Measurements from ENCODE around the gene NECTIN1.

Gene NECTIN1

GRCh38 chr11:119729951-119730613, 1.1 kb upstream of the NECTIN1 start:
- no peak for DNase-seq

DNA sequence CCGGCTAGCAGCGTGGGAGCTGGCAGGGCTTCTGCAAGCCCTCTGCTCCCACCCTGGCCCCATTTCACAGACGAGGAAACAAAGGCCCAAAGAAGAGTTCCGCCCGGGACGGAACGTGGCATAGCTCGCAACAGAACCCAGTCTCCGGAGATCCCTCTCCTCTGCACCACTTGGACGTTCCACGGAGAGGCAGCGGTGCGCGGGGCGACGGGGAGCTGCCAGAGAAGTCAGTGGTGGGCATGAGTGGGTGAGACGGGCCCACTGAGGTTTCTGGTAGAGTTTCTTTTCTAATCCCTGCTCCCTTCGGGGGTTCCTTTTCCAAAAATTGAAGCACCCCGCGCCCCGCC, 554 bp upstream of the NECTIN1 start:
- no peak for DNase-seq

DNA sequence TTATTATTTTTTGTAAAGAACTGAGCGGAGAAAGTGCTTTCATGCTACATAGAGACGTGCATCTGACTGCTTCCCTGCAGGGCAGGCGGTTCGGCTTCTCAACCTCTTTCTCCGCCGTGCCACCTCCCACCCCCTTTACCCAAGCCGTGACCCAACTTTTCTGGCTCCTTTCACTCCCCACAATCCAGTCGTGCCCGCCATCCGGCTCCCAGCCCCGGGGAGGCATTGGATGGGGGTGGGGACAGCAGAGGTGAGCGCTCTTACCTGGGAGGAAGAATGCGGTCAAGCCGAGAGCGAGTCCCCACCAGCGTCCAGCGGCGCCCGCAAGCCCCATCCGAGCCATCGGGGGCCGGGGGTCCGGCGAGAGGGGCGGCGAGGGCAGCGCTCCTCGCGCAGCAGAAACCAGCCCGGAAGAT, 781 bp downstream of the NECTIN1 start:
- no peak for DNase-seq

GRCh38 chr11:119727523-119728151, 1.4 kb downstream of the NECTIN1 start:
- peak; percentile 40 for DNase-seq

DNA sequence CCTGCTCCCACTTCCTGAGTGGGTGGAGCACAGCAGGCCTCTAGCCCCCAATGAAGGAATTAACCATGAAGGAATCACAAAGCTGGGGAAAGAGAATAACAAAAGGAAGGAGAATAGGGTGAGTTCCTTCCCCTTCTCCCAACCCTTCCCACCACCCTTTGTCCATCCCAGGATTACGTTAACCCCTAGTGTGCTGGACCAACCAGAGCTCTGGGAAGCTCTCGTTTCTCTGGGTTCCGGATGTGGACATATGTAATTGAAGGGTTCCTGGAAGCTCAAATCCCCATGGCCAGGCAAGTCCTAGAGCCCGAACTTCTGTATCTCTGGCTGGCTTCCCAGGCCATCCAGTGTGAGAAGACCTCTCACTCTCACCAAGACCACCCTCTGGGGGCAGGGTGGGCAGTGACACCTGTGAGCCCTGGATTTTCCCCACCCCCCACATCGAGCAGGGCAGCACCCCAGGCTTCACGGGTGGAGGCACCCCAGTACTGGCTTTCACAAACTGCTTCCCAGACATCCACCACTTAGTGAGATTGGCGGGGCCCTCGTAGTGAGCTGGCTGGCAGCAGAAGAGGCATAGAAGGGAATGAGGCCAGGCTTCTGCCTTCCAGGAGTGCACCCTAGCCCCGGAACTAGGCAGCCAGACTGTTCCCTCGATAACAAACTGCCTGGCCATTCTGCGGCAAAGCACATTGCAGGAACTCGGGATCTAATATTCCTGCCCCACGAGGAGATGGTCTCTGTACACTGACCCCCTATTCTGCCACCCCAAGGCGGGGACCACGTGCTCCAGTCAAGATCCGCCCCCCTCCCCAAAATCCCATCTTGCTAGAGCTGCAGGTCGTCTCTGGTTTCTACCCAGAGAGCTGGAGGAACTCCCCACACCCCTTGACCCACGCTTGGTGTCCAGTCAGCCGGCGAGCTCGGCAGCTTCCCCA, 2.1 kb downstream of the NECTIN1 start:
- no peak for DNase-seq

DNA sequence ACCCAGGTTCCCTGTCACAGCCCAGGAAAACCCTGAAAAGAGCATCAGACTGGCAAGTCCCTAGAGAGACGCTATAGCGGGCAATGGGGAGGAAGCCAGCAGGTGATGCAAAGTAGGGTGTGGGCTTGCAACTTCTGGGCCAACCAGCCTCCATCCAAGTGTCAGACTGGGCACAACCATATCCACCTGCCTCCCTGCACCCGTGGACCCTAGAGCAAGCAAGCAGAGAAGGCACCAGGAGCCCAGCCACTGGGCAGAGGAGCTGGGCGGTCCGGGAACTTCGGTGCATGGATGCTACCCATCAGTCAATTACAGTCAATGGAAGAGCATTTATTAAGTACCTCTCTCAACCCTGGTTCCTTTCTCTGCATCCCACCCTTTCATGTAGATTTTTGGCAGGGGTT, 2.8 kb downstream of the NECTIN1 start:
- no peak for DNase-seq

DNA sequence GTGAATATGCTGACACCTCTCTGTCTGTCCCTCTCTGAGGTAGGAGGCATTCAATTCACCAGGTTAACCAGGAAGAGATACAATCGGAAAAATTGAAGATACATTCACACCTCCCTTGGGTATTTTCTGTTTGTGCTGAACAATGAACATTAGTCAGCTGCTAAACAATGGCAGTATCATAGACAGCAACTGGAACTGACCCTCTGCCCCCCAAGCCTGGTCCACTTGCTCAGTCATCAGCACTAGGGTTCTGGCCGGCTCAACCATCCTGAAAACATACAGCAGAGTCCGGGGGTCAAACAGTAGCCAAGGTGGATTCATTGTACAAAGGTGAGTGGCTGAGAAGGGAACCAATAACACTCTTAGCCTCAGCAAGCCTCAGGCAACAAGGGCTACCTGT, 4.0 kb downstream of the NECTIN1 start:
- no peak for DNase-seq

- DNase-seq, result no peak
Observed at GRCh38 chr11:119723952-119724325, 5.1 kb downstream of the NECTIN1 start.

DNA sequence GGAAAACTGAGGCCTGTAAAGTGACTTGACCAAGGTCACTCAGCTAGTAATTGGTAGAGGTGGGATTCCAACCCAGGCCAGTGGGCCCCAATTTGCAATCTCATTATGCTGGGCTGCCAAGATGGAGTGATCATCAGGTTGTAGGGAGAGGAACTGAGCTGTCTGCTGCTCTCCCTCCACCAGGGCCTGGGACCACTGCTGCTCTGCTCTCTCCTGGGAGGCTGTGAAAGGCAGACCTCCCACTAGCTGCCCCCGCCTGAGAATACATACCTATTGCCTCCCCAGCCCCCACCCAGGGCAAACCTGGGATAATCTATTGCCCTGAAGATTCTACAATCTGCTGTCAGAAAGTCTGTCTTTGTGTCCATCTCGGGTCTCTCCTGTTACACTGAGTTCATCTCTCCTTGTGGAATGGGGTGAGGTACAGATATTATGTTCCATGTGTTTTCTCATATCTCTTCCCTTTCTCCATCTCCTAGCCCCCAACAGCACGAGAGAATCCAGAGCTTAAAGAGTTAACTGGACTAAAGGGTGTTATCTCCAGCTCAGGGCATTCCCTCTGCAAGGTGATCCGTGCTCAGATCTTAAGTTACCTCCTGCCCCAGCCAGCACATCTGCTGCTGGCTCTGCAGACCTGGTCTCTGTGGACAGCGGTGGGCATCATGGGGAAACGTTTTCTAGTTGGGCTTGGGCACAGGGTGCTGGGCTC, 5.6 kb downstream of the NECTIN1 start:
- DNase-seq, result no peak

- DNase-seq, result no peak
Observed at GRCh38 chr11:119722281-119722794, 6.7 kb downstream of the NECTIN1 start.

GRCh38 chr11:119721129-119722120, 7.6 kb downstream of the NECTIN1 start:
- DNase-seq, result no peak

- no peak for DNase-seq
Observed at GRCh38 chr11:119720311-119720913, 8.6 kb downstream of the NECTIN1 start.

GRCh38 chr11:119717839-119718534, 11.0 kb downstream of the NECTIN1 start:
- no peak for DNase-seq

- no peak for DNase-seq
Observed at GRCh38 chr11:119716582-119717498, 12.2 kb downstream of the NECTIN1 start.

GRCh38 chr11:119714590-119714989, 14.4 kb downstream of the NECTIN1 start:
- no peak for DNase-seq

- DNase-seq, result no peak
Observed at GRCh38 chr11:119714189-119714588, 14.8 kb downstream of the NECTIN1 start.

DNA sequence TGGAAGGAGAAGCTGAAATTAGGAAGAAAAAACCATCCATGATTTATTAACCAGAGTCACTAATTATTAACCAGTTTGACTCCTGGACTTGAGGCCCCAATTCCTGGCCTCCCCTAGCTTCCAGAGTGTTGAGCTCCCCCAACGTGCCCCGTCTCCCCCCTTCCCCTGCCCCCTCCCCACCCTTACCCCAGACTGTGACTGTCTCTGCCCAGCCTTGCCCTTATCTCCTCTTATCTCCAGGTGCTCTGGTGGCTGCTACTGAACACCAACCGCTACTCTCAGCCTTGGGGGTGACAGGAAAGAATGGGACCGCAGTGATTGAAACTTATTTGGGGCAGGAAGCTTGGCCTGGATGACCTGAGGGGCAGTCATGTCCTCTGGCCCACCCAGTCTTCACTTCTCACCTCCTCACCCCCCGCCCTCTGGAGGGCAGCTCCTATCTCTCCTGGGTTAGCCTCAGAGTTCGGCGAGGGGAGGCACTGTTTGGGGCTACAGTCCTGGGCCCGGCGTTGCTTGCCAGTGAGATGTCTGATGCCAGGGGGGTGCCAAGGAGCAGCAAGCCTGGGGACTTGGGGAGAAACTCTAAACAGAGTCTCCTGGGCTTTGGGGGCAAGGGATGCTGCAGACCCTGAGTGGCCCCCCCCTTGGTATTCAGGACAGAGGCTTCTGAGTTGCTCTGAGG, 15.5 kb downstream of the NECTIN1 start:
- DNase-seq, result no peak

DNA sequence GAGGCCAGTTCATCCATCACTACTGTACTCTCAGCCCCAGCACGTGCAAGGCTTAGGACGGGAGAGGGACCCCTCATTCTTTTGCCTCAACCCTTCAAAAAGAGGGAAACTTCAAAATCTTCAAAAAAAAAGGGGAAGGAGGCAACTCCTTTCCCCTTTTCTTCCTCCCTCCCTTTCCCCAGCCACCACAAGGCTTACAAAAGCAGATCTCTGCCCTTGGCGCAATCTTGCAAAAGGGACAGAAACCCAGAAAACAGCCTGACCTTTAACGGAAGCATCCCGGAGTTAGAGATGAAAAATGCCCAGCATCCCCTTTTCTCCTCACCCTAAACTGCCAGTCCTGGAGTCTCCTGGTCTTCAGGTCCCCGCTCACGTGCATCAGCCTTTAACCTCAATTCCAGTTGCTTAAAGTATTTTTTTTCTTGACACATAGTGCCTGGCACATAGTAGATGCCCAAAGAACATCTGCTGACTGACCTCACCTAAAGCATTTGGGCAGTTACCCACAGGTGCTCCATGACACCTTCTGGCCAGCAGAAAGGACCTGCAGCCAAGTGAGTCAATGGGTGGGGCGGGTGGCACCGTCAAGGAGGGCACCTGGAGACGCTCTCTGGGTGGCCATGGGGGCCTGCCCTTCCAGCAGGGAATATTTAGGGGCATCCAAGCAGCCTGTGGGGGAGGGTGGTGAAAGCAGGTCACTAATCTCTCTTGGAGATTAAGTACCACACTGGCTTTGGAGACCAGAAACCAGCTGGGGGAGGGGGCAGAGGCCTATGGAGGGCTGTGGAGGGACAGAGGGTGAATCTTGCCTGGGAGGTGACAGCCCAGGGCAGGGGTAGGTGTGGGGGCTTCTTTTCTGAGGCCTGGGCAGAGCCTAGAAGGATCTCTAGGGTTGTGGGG, 16.3 kb downstream of the NECTIN1 start:
- no peak for DNase-seq
